GM21723 (cell line): ENCODE data around the gene FCHSD2.
"Not testable (repeated sequence)": the region's sequence is repeated elsewhere in the genome, so short reads cannot be mapped to it uniquely, and the experiment has no call there.

Source experiments
- ATAC-seq: cut with Tn5 transposase; IDR thresholded peaks from one replicate; pipeline ENCODE4 v1.9.1; 2021; ENCODE audit warnings: mild to moderate bottlenecking, moderate library complexity; ENCODE audit not compliant: unreplicated experiment

FCHSD2 gene

GRCh38 chr11:73017024-73017751 lies 124.9 kb downstream of the FCHSD2 start:
- no peak for ATAC-seq

- no peak for ATAC-seq
Measured at GRCh38 chr11:73013021-73013420, 129.1 kb downstream of the FCHSD2 start.

GRCh38 chr11:73012121-73012863 lies 129.8 kb downstream of the FCHSD2 start:
- no peak for ATAC-seq

GRCh38 chr11:73011126-73011817 lies 130.8 kb downstream of the FCHSD2 start:
- no peak for ATAC-seq

- no peak for ATAC-seq
Measured at GRCh38 chr11:73009972-73010371, 132.1 kb downstream of the FCHSD2 start.

- ATAC-seq: no peak
Measured at GRCh38 chr11:73004088-73004487, 138.0 kb downstream of the FCHSD2 start.

- no peak for ATAC-seq
Measured at GRCh38 chr11:73003088-73003487, 139.0 kb downstream of the FCHSD2 start.

- no peak for ATAC-seq
Measured at GRCh38 chr11:73002214-73002613, 139.9 kb downstream of the FCHSD2 start.

- no peak for ATAC-seq
Measured at GRCh38 chr11:73001615-73002014, 140.5 kb downstream of the FCHSD2 start.

- ATAC-seq: no peak
Measured at GRCh38 chr11:72998676-72999075, 143.4 kb downstream of the FCHSD2 start.

GRCh38 chr11:72996959-72997358 lies 145.2 kb downstream of the FCHSD2 start:
- no peak for ATAC-seq

- ATAC-seq: no peak
Measured at GRCh38 chr11:72989727-72990126, 152.4 kb downstream of the FCHSD2 start.

GRCh38 chr11:72988821-72989220 lies 153.3 kb downstream of the FCHSD2 start:
- ATAC-seq: no peak

- no peak for ATAC-seq
Measured at GRCh38 chr11:72985645-72986044, 156.5 kb downstream of the FCHSD2 start.

GRCh38 chr11:72984453-72985077 lies 157.6 kb downstream of the FCHSD2 start:
- ATAC-seq: no peak

GRCh38 chr11:72983560-72983959 lies 158.6 kb downstream of the FCHSD2 start:
- no peak for ATAC-seq

GRCh38 chr11:72981971-72982685 lies 160.0 kb downstream of the FCHSD2 start:
- ATAC-seq: no peak

GRCh38 chr11:72981080-72981479 lies 161.0 kb downstream of the FCHSD2 start:
- ATAC-seq: no peak

GRCh38 chr11:72977782-72978181 lies 164.3 kb downstream of the FCHSD2 start:
- ATAC-seq: not testable (repeated sequence)

- ATAC-seq: not testable (repeated sequence)
Measured at GRCh38 chr11:72976522-72976892, 165.6 kb downstream of the FCHSD2 start.
